Stimulated activated CD8-positive, alpha-beta memory T cell treated with anti-CD3 and anti-CD28 coated beads, Interleukin-4, amount 100 ng/mL, for 4 hours (primary cell): ENCODE data around the gene SLC43A3.
"Not testable (repeated sequence)": the region's sequence is repeated elsewhere in the genome, so short reads cannot be mapped to it uniquely, and the experiment has no call there.

Experiments
- DNase-seq, 2 donors: peaks; one replicate each; pipeline ENCODE4 v3.0.0-alpha.2; 2020; ENCODE audit warnings: low read depth in 2 of 2, low spot score in 1 of 2

The SLC43A3 gene

GRCh38 chr11:57387289-57388030 is 39.5 kb downstream of the SLC43A3 start:
- no peak for DNase-seq

- no peak for DNase-seq
Measured at GRCh38 chr11:57386178-57386940, 40.6 kb downstream of the SLC43A3 start.

- no peak for DNase-seq
Measured at GRCh38 chr11:57380975-57381374, 45.9 kb downstream of the SLC43A3 start, which contains the start of gene PRG3. Gene PRG3 (minus strand): TSS chr11:57381150. CDS start chr11:57380708, 442 bp downstream.

- DNase-seq: no peak
Measured at GRCh38 chr11:57379732-57380131, 47.2 kb downstream of the SLC43A3 start.

GRCh38 chr11:57378186-57378585 is 48.7 kb downstream of the SLC43A3 start:
- DNase-seq: no peak

- no peak for DNase-seq
Measured at GRCh38 chr11:57377107-57377506, 49.8 kb downstream of the SLC43A3 start.

GRCh38 chr11:57376095-57377090 is 50.5 kb downstream of the SLC43A3 start:
- no peak for DNase-seq

- DNase-seq: no peak
Measured at GRCh38 chr11:57375490-57375889, 51.4 kb downstream of the SLC43A3 start.

GRCh38 chr11:57374966-57375365 is 52.0 kb downstream of the SLC43A3 start:
- DNase-seq: no peak

- DNase-seq: no peak
Measured at GRCh38 chr11:57373146-57373545, 53.8 kb downstream of the SLC43A3 start.

GRCh38 chr11:57370941-57371340 is 56.0 kb downstream of the SLC43A3 start:
- no peak for DNase-seq

GRCh38 chr11:57370251-57370650 is 56.7 kb downstream of the SLC43A3 start:
- no peak for DNase-seq

GRCh38 chr11:57368845-57369232 is 58.1 kb downstream of the SLC43A3 start:
- no peak for DNase-seq

- DNase-seq: no peak
Measured at GRCh38 chr11:57368106-57368844, 58.6 kb downstream of the SLC43A3 start.

- no peak for DNase-seq
Measured at GRCh38 chr11:57364851-57365660, 61.9 kb downstream of the SLC43A3 start.

GRCh38 chr11:57363131-57364080 is 63.5 kb downstream of the SLC43A3 start:
- no peak for DNase-seq

- DNase-seq: no peak
Measured at GRCh38 chr11:57361926-57362325, 65.0 kb downstream of the SLC43A3 start.

- not testable (repeated sequence) for DNase-seq
Measured at GRCh38 chr11:57361420-57361819, 65.5 kb downstream of the SLC43A3 start.

- DNase-seq: no peak
Measured at GRCh38 chr11:57360991-57361390, 65.9 kb downstream of the SLC43A3 start.
